ENCODE results near the gene LRRC63.

LRRC63 gene

GRCh38 chr13:46235286-46235685 lies 23.6 kb downstream of the LRRC63 start:
- Mint-ChIP-seq H3K27ac (no peak overlapping the region), H3K4me3 (no peak overlapping the region), H3K27me3 (ENCODE audit: low read depth) (no peaks in the 10 kb centered on the region), H3K36me3 (ENCODE audit: low read depth) (no peaks in the 10 kb centered on the region), H3K4me1 (no peaks in the 10 kb centered on the region), H3K9me3 (peaks cover 36% of the 10 kb centered on the region)
- no peak for TF ChIP-seq CTCF (IDR thresholded peaks at IDR 0.05; ENCODE audit: unreplicated experiment in 3 of 3)

GRCh38 chr13:46265292-46265691 lies 53.6 kb downstream of the LRRC63 start:
- Mint-ChIP-seq H3K4me1 (no peaks in the 10 kb centered on the region), H3K27ac (no peak overlapping the region), H3K36me3 (ENCODE audit: low read depth) (no peaks in the 10 kb centered on the region), H3K4me3 (no peak overlapping the region), H3K27me3 (ENCODE audit: low read depth) (no peaks in the 10 kb centered on the region), H3K9me3 (no peaks in the 10 kb centered on the region)
- TF ChIP-seq CTCF (IDR thresholded peaks at IDR 0.05; ENCODE audit: unreplicated experiment in 3 of 3), result no peak

GRCh38 chr13:46267166-46267565 lies 55.4 kb downstream of the LRRC63 start:
- no peaks in the 10 kb centered on the region for H3K4me1 Mint-ChIP-seq
- no peaks in the 10 kb centered on the region for H3K9me3 Mint-ChIP-seq
- no peak for TF ChIP-seq CTCF (IDR thresholded peaks at IDR 0.05; ENCODE audit: unreplicated experiment in 3 of 3)
- H3K4me3 Mint-ChIP-seq, result no peak overlapping the region
- no peaks in the 10 kb centered on the region for H3K27me3 Mint-ChIP-seq (ENCODE audit: low read depth)
- H3K27ac Mint-ChIP-seq, result no peak overlapping the region
- no peaks in the 10 kb centered on the region for H3K36me3 Mint-ChIP-seq (ENCODE audit: low read depth)

- H3K4me3 Mint-ChIP-seq, result no peak overlapping the region
- H3K27ac Mint-ChIP-seq, result no peak overlapping the region
- no peaks in the 10 kb centered on the region for H3K9me3 Mint-ChIP-seq
- H3K27me3 Mint-ChIP-seq (ENCODE audit: low read depth), result no peaks in the 10 kb centered on the region
- H3K36me3 Mint-ChIP-seq (ENCODE audit: low read depth), result no peaks in the 10 kb centered on the region
- H3K4me1 Mint-ChIP-seq, result no peaks in the 10 kb centered on the region
- TF ChIP-seq CTCF (IDR thresholded peaks at IDR 0.05; ENCODE audit: unreplicated experiment in 3 of 3), result no peak
Measured at GRCh38 chr13:46270416-46270815, 58.7 kb downstream of the LRRC63 start.

- Mint-ChIP-seq H3K4me1 (no peaks in the 10 kb centered on the region), H3K27me3 (ENCODE audit: low read depth) (no peaks in the 10 kb centered on the region), H3K9me3 (no peaks in the 10 kb centered on the region), H3K27ac (no peak overlapping the region), H3K4me3 (no peak overlapping the region), H3K36me3 (ENCODE audit: low read depth) (no peaks in the 10 kb centered on the region)
- TF ChIP-seq CTCF (IDR thresholded peaks at IDR 0.05; ENCODE audit: unreplicated experiment in 3 of 3), result no peak
Measured at GRCh38 chr13:46274094-46274698, 62.5 kb downstream of the LRRC63 start.

- TF ChIP-seq CTCF (IDR thresholded peaks at IDR 0.05; ENCODE audit: unreplicated experiment in 3 of 3), result no peak
- Mint-ChIP-seq H3K4me3 (no peak overlapping the region), H3K27me3 (ENCODE audit: low read depth) (no peaks in the 10 kb centered on the region), H3K4me1 (no peaks in the 10 kb centered on the region), H3K36me3 (ENCODE audit: low read depth) (no peaks in the 10 kb centered on the region), H3K27ac (no peak overlapping the region), H3K9me3 (no peaks in the 10 kb centered on the region)
Measured at GRCh38 chr13:46278474-46278873, 66.7 kb downstream of the LRRC63 start.
